Dermis blood vessel endothelial cell (primary cell): Measurements from ENCODE around the gene ORAI2. TPM values are rescaled to one million over a fixed set of nuclear protein-coding genes. Genes with fewer than 3 reads are reported as not detected.
A peak's percentile ranks its signal among the peaks of the same experiment; 100 is the strongest.
"Not testable (repeated sequence)": the region's sequence is repeated elsewhere in the genome, so short reads cannot be mapped to it uniquely, and the experiment has no call there.

ENCODE experiments used
- DNase-seq: peaks from one replicate; pipeline ENCODE4 v3.0.0; 2010
- total RNA-seq: library from RNA; depleted of rRNA; stranded (reverse); fragments of >200 nt; gene quantifications from 2 replicates; pipeline ENCODE4 v1.2.3, GENCODE V29; 2014

Gene ORAI2
- total RNA-seq, result 94.3 and 147 TPM in 2 replicates

- peak; percentile 78 for DNase-seq
These were observed at the start of gene ORAI2 for GRCh38 chr7:102433219-102434038. Gene ORAI2, plus strand, starts transcription at chr7:102433575. Its CDS starts 5,382 bp downstream, at chr7:102438957.

DNA sequence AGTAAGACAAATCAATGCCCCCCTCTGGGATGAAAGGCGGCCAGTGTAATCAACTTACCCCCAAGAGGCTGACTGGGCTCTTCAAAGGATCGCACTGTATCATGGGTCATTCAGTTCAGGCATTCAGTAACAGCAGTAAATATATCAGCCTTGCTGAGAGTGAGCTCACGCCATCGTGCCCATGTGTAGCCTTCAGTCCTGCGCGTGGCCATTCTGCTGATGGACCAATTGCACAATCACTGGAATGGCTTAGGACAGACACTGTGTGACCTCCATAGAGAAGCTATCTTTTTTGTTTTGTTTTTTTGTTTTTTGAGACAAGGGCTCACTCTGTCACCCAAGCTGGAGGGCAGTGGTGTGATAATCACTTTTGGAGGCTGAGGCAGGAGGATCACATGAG lies 46.3 kb upstream of the ORAI2 start:
- no peak for DNase-seq

GRCh38 chr7:102389810-102390209 lies 43.6 kb upstream of the ORAI2 start:
- DNase-seq, result no peak

DNA sequence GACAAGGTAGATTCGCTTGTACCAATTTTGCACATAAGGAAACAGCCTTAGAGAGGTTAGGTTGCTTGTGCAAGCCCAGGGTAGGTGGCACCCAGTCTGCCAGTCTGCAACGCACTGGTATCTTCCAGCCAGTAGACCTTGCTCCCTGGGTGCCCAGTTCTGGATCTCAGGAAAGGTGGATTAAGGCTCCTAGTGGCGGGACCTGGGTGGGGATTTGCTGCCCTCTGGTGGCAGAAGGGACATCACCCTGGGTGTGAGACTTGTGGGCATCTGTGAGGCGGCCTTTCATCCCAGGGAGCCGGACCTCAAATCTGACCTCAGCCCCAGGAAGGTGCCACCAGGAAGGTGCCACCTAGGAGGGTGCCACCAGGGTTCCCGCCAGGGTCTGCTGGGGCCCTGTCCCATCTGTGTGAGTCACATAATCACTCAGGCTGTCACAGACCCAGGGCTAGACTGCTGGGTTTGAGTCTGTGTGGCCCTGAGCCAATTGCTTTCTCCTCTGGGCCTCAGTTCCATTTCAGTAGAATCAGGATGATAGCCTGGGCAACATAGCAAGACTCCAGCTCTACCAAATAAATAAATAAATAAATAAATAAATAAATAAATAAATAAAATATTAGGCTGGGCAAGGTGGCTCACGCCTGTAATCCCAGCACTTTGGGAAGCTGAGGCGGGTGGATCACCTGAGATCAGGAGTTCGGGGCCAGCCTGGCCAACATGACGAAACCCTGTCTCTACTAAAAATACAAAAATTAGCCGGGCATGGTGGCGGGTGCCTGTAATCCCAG lies 42.5 kb upstream of the ORAI2 start:
- DNase-seq, result peak; percentile 91

DNA sequence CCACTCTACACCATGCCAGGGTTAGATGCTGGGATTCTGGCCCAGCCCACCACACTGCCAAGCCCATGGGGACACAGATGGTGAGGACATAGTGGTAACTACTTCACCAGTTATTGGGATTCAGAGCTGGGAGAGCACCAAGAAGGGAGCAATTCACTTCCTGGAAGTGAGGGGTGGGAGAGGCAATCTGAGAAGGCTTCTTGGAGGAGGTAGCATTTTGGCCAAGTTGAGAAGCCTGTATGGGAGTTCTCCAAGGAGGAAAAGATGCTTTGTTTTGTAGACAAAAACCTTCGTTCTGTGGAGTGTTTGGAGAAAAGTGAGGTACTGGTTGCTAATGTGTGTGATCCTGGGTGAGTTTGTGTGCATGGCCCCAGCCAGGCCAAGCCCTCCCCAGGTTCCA lies 41.0 kb upstream of the ORAI2 start:
- DNase-seq, result no peak

GRCh38 chr7:102393467-102393866 lies 39.9 kb upstream of the ORAI2 start:
- DNase-seq, result no peak

- DNase-seq, result no peak
These were observed 37.8 kb upstream of the ORAI2 start for GRCh38 chr7:102395592-102395872.

DNA sequence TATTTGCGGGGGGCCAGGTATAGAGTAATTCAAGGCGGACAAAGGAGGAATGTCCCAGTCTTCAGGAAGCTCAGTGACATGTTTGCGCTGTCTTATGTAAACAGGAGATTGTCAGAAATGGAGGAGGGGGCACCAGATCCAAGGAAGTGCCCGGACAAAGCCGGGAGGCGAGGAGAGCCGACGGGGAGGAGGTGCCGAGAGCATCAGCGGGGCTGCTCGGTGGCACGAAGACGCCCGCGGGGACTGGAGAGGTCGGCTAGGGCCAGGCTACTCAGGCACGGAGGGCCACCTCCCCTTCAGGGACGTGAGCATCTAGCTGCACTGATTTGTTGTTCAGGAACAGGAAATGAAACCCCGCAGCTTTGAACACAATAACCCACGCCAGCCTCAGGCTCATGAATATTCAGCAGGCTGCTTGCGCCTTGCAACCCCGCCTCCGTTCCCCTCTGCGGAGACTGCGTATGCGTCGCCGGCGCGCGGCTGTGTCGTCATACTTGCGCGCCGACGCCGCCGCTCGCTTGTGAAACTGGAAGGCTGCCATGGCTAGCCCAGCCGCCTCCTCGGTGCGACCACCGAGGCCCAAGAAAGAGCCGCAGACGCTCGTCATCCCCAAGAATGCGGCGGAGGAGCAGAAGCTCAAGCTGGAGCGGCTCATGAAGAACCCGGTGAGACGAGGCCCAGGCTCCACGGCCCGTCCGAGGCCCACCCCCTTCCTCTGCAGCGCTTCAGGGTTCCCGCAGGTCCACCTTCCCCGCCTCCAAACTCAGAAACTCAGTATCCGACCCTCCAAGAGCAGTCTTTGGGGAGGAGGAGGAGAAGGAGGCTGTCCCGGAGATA lies 37.3 kb upstream of the ORAI2 start, which contains the start of gene PRKRIP1:
Gene PRKRIP1, plus strand, starts transcription at position 491 of the 837 bp plus-strand sequence. Its CDS starts 49 bp downstream, at position 540.
- DNase-seq, result peak; percentile 93

GRCh38 chr7:102396710-102397019 lies 36.7 kb upstream of the ORAI2 start:
- no peak for DNase-seq

- DNase-seq, result no peak
These were observed 34.8 kb upstream of the ORAI2 start for GRCh38 chr7:102398543-102398942.

- DNase-seq, result no peak
These were observed 33.0 kb upstream of the ORAI2 start for GRCh38 chr7:102400360-102400759.

DNA sequence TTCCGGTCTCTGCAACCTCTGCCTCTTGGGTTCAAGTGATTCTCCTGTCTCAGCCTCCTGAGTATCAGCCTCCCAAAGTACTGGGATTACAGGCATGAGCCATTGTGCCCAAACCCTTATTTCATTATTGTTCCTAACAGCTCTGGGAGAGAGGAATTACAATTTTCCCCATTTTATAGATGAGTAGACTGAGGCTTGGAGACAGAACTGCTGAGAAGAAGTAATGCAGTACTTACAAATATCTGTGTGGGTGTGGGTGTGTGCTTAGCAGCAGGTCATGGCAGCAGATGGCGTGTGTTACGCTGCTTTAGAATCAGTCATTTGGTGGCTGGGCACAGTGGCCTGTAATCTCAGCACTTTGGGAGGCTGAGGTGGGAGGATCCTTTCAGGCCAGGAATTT lies 29.8 kb upstream of the ORAI2 start:
- DNase-seq, result no peak

- DNase-seq, result peak; percentile 77
These were observed 29.1 kb upstream of the ORAI2 start for GRCh38 chr7:102404005-102404861.

GRCh38 chr7:102404862-102405188 lies 28.6 kb upstream of the ORAI2 start:
- DNase-seq, result not testable (repeated sequence)

- DNase-seq, result no peak
These were observed 25.5 kb upstream of the ORAI2 start for GRCh38 chr7:102407910-102408309.

DNA sequence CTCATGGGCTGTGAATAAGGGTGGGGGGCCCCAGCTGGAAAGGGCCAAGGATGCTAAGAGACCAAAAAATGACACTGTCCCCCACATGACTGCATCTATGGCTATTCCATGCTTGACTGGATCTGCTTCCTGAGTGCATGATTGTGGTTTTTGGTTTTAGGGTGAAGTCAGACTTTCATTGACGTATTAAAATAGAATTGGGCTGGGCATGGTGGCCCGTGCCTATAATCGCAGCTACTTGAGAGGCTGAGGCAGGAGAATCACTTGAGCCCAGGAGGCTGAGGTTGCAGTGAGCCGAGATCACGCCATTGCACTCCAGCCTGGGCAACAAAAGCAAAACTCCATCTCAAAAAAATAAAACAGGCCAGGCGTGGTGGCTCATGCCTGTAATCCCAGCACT lies 24.8 kb upstream of the ORAI2 start:
- DNase-seq, result not testable (repeated sequence)

- no peak for DNase-seq
These were observed 24.0 kb upstream of the ORAI2 start for GRCh38 chr7:102409340-102409739.

- DNase-seq, result no peak
These were observed 23.3 kb upstream of the ORAI2 start for GRCh38 chr7:102410123-102410522.

- DNase-seq, result no peak
These were observed 22.5 kb upstream of the ORAI2 start for GRCh38 chr7:102410918-102411317.

DNA sequence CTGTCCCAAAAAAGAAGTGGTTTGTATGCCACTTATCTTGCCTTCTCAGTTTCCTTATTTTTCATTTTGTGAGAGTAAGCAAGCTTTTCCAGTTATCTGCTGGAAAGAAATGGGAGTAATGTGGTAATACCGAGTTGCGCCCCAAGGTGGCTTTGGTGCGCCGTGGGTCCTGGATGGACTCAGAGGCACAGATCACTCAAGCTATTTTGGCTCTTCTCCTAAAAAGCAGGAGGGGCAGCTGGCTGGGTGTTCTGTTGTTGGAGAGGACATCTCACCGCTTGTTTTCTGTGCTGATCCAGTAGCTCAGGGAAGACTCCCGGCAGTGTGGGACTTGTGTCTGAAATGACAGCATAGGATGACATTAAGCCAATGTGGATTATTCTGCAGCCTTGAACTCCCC lies 20.8 kb upstream of the ORAI2 start:
- DNase-seq, result peak; percentile 62

DNA sequence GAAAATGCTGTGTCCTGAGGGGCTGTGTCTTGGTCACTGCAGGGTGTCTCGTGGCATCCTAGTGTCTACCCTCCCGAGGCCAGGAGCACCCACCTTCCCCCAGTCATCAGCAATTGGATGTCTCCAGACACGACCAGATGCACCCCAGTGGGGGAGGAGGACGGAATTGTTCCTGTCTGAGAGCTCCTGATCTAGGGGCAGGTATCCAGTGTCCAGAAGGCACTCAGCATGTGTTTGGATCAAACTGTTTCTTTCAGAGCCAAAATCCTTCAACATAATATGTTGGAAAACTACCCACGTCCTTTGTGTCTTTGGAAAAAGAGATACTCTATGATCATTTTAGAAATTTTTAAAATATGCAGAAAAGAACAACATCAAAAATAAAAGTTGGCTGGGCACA lies 20.3 kb upstream of the ORAI2 start:
- DNase-seq, result no peak

DNA sequence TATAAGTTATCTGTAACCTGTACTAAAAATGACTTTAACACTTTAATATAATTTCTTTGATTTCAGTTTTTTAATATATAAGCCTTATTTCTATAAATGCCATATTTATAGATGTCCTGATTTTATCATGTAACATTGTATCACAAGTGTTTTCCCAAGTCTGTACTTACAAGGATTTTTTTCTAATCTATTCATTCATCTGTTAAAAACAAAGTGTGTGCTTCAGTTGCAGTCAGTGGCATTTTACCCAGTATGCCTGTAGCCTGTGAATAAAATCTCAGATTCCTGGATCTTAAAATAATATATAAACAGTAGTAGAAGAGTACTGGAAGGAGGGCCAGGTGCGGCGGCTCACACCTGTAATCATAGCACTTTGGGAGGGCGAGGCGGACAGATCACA lies 19.8 kb upstream of the ORAI2 start:
- DNase-seq, result no peak
